G401.6 (cell line): ENCODE results near the gene EPAS1.

Experiments
- FAIRE-seq: peaks from 2 replicates; lab custom pipeline; 2012; peaks lifted over from hg19 to GRCh38; lab: Jason Lieb, UNC

Gene EPAS1

GRCh38 chr2:46273919-46274318 is 23.3 kb upstream of the EPAS1 start:
- FAIRE-seq: no peak

- FAIRE-seq: no peak
Measured at GRCh38 chr2:46274586-46274985, 22.6 kb upstream of the EPAS1 start.

GRCh38 chr2:46275995-46276394 is 21.2 kb upstream of the EPAS1 start:
- FAIRE-seq: no peak

DNA sequence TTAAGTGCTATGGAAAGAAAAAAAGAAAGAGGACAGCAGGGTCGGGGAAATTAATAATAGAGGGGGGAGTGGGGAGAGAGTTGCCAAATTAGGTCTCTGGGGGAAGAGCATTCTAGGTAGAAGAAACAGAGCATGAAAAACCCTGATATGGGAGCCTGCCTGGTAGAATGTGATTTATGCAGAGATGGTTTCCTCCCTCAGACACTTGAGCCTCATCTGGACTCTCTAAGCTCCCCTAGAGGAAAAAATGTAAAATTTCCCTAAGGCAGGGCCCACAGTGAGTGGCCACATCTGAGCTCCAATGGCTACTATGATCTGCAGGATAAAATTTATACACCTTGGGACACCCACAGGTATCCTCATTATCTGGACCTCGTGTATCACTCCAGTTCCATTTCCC is 20.6 kb upstream of the EPAS1 start:
- no peak for FAIRE-seq

- no peak for FAIRE-seq
Measured at GRCh38 chr2:46277431-46278190, 19.6 kb upstream of the EPAS1 start.

DNA sequence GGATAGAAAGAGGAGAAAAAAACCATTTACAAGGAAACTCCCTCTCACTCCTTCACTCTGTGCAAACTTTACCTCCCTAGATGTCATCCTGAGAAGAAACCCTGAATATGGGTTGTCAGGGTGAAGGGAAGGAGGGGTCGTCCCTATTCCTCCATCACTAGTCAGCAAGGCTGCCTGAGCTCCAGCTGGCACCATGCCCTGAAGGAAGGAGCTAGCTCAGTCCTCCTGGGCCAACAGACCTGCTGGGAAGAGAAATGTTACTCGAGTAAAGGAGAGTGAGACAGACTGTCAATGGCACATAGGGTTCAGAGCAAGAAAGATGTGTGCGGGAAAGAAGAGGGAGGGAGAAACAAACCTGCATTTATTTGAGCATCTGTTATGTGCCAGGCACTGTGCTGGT is 18.3 kb upstream of the EPAS1 start:
- no peak for FAIRE-seq

GRCh38 chr2:46281939-46282338 is 15.3 kb upstream of the EPAS1 start:
- FAIRE-seq: no peak

GRCh38 chr2:46283693-46284092 is 13.5 kb upstream of the EPAS1 start:
- no peak for FAIRE-seq

- no peak for FAIRE-seq
Measured at GRCh38 chr2:46284260-46284659, 12.9 kb upstream of the EPAS1 start.

- FAIRE-seq: no peak
Measured at GRCh38 chr2:46284796-46285195, 12.4 kb upstream of the EPAS1 start.

GRCh38 chr2:46286715-46287114 is 10.5 kb upstream of the EPAS1 start:
- FAIRE-seq: no peak

GRCh38 chr2:46290078-46290477 is 7.1 kb upstream of the EPAS1 start:
- no peak for FAIRE-seq

DNA sequence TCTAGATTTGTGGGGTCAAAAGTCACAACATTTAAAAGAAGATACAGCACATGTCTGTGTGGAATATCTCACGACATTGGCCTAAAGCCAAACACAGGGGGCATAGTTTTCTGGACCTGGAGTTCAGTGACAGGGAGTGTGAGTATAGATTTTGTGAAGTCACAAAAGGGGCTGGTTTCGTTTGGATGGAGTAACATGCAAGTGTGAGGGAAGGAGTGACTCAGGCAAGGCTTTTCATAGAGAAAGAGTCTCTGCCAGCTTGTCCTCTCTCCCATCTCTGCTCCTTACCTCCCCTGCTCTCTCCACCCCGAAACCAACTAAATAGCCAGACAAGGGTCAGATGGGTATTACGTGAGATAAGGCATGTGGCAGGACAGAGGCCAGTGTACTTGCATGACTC is 3.7 kb upstream of the EPAS1 start:
- FAIRE-seq: no peak

DNA sequence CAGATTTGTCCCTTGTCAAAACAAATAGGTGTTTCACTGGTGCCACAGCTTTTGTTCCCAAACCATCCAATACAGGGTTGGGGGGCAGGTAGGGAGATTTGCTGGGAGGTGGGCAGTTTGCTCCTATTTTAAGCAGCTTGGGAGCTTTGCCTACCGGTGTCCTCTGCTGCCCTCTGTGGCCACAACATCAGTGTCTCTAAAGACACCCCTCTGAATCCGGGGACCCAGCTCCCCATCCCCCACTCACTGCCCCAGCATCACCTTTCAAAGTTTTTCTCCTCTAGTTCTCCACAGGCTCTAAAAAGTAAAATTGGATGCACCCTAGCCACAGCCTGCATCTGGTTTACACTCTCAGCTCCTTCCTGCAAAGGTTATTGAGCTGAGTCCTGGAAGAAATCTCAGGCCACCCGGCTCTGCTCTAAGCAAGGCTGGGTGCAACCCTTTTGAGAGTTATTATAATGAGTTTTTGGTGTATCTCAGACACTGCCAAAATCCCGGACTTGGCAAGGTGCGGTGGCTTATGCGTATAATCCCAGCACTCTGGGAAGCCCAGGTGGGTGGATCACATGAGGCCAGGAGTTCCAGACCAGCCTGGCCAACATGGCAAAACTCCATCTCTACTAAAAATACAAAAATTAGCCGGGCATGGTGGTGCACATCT is 2.9 kb upstream of the EPAS1 start:
- no peak for FAIRE-seq

DNA sequence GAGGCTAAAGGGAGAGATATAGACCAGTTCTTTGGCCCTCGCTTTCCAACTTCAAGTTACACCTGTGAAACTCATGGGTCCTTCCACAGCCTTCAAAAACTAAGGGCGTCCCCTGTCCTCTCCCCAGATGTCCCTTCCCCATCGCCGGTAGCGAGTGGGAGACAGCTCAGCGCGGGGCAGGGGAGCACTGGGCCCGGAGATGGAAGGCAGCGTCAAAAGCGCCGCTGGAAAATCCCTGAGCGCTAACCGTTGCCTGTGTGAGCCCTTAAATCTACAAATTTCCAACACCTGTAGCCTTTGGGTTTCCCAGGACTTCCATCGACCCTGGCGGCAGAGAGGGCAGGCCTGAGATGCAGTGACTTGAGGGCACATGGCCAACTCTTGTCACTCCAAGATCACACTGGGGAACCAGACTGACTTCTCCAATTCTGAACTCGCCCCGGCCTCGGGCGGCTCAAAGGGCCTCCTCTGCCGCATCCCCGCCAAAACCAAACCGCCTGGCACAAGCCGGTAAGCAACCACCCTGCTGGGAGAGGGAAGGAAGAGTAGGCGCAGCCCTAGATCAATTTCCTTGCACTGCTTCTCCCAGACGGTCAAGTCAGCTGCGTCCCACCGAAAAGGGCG is 879 bp upstream of the EPAS1 start:
- FAIRE-seq: no peak

DNA sequence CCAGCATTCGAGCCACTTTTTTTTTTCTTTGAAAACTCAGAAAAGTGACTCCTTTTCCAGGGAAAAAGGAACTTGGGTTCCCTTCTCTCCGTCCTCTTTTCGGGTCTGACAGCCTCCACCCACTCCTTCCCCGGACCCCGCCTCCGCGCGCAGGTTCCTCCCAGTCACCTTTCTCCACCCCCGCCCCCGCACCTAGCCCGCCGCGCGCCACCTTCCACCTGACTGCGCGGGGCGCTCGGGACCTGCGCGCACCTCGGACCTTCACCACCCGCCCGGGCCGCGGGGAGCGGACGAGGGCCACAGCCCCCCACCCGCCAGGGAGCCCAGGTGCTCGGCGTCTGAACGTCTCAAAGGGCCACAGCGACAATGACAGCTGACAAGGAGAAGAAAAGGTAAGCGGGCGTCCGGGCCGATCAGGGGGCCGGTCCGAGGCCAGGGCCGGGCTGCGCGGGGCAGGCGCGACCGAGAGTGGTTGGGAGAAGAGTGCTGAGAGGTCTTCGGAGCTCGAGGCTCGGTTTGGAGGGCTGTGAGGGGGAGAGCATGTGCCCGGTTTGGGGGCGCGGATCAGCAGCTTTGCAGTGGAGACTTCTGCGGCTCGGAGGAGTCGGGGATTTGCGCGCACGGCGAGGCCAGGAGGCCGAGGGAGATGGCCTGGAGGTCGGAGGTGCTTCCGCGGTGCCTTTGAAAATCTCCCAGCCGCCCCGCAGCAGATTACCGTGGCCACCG is 502 bp downstream of the EPAS1 start:
- FAIRE-seq: no peak

- no peak for FAIRE-seq
Measured at GRCh38 chr2:46298272-46298521, 990 bp downstream of the EPAS1 start.

DNA sequence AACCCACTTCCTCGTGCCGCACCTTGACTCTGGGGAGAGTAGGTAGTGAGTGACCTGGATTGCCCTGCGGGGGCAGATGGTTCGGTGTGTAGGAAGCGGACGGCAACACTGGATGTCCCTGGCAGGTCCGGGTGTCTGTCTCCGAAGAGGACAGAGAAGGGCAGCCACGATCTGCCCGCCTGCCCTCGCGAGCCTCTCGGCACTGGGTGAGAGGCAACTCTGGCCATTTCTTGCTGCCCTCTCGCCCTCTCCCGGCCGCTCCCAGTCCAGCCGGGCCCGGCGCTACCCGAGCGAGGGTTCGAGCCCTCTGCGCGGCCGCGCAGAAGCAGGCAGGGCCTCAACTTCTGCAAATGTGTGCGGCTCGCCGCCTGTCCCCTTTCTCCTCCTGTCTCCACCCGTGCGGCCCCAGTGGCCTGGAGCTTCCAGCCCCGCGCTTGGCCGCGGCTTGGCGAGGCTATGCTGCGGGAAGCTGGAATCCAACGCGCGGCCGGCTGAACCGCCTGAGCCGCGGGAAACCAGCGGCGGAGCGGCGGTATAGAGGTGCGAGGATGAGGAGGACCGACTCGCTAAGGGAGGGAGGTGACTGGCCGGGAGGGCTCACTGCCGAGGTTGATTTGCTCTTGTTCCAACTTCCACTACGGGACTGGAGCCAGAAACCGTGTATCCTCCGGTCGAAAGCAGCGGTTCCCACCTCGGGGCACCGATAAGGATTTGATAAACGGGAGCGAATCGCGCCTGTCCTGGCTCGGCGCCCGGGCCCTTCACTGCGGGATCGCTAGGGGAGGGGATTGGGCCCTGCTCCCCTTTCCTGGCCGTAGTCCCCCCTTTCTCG is 1.5 kb downstream of the EPAS1 start:
- FAIRE-seq: no peak

DNA sequence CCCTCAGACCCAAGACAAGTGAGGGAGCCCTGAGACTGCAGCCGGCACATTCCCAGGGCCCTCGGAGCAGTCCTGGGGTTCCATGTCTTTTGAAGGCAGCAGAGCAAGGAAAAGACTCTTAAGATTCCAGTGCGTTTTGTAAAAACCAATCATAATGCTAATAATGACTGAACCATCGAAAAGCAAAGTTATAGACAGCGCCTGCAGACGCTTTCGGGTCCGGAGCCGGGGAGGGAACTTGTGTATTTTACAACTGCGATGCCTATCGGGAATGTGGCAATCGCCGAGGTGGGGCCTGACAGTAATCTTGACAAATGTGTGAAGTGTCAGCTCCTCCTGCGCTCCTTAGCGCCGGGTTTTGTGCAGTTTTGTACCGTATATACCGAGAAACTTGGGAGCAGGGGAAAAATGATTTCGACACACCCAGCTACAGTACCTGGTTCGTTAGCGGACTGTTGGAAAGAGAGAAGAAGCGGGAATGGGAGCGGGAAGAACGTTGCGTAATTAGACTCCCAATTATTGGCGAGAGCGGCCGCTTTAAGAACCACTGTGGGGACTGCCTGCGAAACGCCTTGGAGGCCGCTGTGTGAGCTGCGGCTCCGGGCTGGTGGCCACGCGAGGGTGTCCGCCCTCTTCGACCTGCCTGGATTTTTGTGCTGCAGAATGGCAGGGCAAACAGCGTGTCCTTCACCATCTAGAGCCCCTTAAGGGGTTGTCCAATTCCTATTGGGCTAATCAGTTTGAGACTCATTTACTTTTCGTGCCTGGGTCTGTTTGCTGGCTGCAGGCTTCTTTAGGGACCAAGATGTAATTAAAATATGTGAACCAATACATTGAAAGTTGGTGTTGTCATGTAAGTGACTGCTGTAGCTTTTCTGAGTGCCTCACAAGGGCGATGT is 2.4 kb downstream of the EPAS1 start:
- no peak for FAIRE-seq

GRCh38 chr2:46300406-46300832 is 3.2 kb downstream of the EPAS1 start:
- no peak for FAIRE-seq

- FAIRE-seq: no peak
Measured at GRCh38 chr2:46302005-46302695, 4.9 kb downstream of the EPAS1 start.
